IPS-11a (cell line): ENCODE measurements around the gene MYCL.
A peak's percentile ranks its signal among the peaks of the same experiment; 100 is the strongest.
"Not testable (repeated sequence)": the region's sequence is repeated elsewhere in the genome, so short reads cannot be mapped to it uniquely, and the experiment has no call there.

Experiments used
- H3K4me3 ChIP-seq: one replicate; pipeline ENCODE4 v1.5.1; 2013; ENCODE audit warnings: low read depth, low read length, control low read depth

The MYCL gene

DNA sequence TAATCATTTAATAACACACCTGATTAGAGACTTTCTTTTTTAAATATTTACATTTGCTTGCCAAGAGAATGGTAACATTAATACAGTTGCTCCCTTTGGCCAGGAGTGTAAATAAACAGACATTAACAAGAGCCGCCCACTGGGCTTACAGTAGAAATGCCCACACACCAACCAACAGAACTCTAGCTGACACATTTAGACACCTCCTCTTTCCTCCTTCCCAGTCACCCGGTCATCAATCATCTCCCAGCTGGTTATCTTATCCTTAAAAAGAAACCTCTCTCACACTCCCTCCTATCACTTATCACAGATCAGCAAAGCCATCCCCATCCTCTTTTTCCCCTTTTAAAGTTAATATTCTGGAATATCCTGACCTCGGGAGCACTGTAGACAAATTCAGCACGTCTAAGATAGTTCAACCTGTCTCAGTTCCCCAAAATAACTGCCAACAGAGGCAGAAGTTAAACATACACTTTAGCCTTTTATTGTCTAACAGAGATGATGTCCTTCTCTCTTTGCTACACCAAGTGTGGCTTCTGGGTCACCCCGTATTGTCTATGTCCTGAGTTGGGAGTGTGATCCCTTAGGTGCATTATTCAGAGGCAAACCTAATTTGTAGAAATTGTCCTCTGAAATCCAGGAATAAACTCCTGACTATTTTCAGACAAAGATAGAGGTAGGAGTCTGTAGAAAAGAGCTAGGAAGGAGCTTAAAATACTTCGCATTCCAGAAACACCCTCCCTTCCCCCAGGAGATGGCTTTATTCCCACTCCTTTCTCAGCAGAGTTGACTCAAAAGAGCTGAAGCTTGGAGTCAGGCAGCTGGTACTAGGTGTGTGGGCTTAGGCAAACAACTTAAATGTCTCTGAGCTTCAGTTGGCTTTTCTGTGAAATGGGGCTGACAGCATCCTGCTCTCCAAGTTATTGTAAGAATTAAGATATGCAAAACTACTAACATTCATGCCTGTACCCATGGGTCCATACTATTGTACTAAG is 8.8 kb downstream of the MYCL start:
- no peak overlapping the region for H3K4me3 ChIP-seq

- no peak overlapping the region for H3K4me3 ChIP-seq
Observed at GRCh38 chr1:39890880-39891279, 10.8 kb downstream of the MYCL start.

DNA sequence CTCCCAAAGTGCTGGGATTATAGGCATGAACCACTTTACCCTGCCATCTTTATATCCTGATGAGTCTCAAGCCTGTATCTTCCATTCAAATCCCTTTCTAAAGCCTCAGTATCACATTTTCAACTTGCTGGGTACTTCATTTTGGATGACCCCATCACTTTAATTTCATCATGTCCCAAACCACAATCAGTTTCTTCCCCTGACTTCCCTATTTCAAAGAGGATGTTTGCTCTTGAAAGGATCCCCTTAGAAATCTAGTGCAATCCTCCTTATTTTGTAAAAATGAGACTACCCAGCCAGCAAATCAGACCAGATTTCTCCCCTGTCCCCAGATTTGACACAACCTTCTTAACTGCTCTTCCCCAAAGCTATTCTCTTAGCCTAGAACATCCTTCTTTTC is 11.4 kb downstream of the MYCL start:
- H3K4me3 ChIP-seq, result no peak overlapping the region

DNA sequence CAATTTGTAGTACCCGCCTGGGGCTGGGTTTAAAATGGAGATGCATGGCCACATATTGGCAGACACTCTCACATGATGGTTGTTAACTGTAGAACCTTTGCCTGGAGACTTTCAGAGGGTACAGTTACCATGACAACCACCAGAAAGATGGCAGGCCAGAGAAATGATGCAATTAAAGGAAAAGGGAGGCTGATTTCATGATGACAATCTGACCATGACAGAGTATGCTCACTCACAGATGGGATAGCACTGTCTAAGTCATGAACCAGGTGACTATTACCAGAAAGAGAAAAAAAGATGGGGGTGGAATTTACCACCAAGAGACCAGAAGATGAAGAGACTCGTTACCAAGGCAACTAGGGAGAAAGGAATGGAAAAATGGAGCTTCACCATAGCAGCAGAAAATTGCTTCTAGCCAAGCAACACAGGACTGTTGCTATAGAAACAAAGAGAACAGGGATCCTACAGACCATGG is 14.9 kb downstream of the MYCL start:
- H3K4me3 ChIP-seq, result no peak overlapping the region

DNA sequence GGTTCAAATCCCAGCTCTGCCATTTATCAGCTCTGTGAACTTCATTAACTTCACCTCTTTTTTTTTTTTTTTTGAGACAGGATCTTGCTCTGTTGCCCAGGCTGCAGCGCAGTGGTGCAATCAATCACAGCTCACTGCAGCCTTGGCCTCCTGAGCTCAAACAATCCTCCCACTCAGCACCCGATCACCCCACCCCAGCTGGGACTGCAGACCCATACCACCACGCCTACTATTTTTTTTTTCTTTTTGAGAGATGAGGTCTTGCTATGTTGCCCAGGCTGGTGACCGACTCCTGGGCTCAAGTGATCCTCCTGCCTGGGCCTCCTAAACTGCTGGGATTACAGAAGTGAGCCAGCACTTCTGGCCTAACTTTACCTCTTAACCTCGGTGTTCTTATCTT is 16.2 kb downstream of the MYCL start:
- H3K4me3 ChIP-seq, result no peak overlapping the region

DNA sequence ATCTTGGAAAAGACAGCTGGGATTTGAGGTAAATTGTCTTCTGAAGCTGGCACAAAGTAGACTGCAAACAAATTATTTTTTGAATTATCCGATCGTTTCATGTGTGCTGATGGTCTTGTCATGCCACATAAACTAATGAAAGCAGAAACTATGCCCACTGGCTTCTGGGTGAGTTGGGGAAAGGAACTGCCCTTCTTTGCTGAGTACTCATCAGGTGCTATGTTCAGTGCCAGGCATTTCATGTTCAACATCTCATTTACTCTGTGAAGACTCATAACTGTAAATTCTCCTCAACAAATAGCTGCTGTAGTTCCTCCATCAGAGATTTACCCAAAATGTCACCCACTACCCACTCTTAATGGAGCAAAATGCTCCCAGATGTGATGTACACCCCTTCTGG is 19.6 kb downstream of the MYCL start:
- peak overlapping the region; percentile 96 for H3K4me3 ChIP-seq

DNA sequence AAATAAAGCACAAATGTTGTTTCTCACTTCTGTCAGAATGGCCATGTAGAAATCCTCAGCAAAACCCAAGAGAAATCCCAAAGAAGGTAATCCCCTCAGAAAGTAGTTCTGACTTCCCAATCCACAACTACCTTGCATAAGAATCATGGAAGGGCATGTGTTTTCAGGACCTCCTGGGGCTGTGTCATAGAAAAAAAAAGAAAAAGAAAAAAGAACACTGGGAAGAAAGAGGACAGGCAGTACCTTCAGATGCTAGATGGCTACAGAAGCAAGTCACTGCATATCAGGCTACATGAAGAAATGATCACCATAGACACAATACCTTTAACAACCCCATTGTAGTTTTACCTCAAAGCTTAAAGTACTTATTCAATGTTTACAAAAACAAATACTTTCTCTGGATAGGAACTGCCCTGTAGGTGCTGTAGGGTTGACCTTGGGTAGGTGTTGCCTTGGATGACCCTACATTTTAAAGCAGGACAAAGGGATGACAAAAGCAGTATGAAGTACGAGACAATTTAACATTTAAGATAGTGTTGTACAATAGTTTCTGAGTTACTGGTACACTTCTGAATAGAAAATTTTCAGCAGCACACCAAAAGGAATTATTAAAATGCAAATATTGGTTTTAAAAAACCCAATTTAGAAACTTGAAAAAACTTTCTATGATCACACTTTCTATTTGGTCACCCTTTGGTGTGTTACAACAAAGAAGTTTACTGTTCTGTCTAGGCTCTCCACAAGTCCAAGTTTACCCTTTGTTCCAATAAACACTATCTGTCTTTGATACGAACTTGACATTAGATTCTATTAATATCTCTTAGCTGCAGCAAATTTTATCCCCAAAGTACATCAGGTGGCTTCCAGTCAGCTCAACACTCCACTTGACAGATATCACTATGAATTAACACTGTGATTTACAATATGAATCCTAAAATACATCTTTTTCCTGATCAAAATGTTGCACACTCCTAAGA is 23.4 kb downstream of the MYCL start:
- H3K4me3 ChIP-seq, result no peak overlapping the region

- H3K4me3 ChIP-seq, result no peak overlapping the region
Observed at GRCh38 chr1:39877231-39877778, 24.4 kb downstream of the MYCL start.

GRCh38 chr1:39876144-39876543 is 25.6 kb downstream of the MYCL start:
- H3K4me3 ChIP-seq, result no peak overlapping the region

DNA sequence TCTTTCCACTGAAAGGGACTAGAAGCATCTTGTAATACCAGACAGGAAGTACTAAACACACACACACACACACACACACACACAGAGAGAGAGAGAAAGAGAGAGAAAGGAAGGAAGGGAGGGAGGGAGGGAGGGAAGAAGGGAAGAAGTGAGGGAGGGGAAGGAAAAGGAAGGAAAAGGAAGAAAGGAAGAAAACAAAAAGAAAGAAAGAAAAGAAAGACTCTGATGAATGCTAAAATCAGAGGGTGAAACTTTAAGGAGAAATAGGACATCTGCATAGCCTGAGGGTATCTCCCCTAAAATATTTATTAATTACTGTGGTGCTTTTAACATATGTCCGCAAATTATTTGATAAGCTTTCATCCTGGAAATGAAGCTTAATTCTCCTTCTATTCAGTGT is 29.0 kb downstream of the MYCL start:
- H3K4me3 ChIP-seq, result no peak overlapping the region

- H3K4me3 ChIP-seq, result no peak overlapping the region
Observed at GRCh38 chr1:39871796-39872195, 29.9 kb downstream of the MYCL start.

DNA sequence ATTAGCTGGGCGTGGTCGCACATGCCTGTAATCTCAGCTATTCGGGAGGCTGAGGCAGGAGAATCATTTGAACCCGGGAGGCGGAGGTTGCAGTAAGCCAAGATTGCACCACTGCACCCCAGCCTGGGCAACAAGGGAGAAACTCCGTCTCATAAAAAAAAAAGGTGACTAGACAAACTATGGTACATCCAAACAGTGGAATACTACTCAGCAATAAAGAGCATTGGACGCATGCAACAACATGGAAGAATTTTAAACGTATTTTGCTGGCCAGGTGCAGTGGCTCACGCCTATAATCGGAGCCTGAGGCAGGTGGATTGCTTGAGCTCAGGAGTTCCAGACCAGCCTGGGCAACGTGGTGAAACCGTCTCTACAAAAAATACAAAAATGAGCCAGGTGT is 30.7 kb downstream of the MYCL start:
- not testable (repeated sequence) for H3K4me3 ChIP-seq

DNA sequence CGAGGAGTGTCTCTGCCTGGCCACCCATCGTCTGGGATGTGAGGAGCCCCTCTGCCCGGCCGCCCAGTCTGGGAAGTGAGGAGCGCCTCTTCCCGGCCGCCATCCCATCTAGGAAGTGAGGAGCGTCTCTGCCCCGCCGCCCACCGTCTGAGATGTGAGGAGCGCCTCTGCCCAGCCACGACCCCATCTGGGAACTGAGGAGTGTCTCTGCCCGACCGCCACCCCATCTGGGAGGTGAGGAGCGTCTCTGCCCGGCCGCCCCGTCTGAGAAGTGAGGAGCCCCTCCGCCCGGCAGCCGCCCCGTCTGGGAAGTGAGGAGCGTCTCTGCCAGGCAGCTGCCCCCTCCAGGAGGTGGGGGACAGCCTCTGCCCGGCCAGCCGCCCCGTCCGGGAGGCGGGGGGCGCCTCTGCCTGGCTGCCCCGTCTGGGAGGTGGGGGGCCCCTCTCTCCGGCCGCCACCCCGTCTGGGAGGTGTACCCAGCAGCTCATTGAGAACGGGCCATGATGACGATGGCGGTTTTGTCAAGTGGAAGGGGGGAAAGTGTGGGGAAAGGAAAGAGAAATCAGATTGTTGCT is 32.1 kb downstream of the MYCL start:
- not testable (repeated sequence) for H3K4me3 ChIP-seq

GRCh38 chr1:39866767-39867166 is 35.0 kb downstream of the MYCL start:
- no peak overlapping the region for H3K4me3 ChIP-seq

- no peak overlapping the region for H3K4me3 ChIP-seq
Observed at GRCh38 chr1:39865762-39866161, 36.0 kb downstream of the MYCL start.

- no peak overlapping the region for H3K4me3 ChIP-seq
Observed at GRCh38 chr1:39863177-39863576, 38.5 kb downstream of the MYCL start.

DNA sequence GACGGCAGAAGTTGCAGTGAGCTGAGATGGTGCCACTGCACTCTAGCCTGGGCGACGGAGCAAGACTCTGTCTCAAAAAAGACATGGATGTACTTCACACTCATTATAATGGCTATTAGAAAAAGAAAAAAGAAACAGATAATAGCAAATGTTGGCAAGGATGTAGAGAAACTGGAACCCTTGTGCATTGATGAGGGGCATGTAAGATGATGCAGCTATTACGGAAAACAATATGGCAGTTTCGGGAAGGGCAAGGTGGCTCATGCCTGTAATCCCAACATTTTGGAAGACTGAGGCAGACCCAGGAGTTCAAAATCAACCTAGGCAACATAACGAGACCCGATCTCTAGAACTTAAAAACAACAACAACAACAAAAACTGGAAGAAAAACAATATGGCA is 40.7 kb downstream of the MYCL start:
- no peak overlapping the region for H3K4me3 ChIP-seq

GRCh38 chr1:39859859-39860812 is 41.6 kb downstream of the MYCL start:
- no peak overlapping the region for H3K4me3 ChIP-seq

- no peak overlapping the region for H3K4me3 ChIP-seq
Observed at GRCh38 chr1:39858315-39858714, 43.4 kb downstream of the MYCL start.
